Measurements from ENCODE around the gene ZNF275.
"Not testable (repeated sequence)": the region's sequence is repeated elsewhere in the genome, so short reads cannot be mapped to it uniquely, and the experiment has no call there.

The ZNF275 gene

GRCh38 chrX:153387987-153388721 lies 54.2 kb downstream of the ZNF275 start:
- DNase-seq (ENCODE audit: low read depth in 2 of 2), result no peak

GRCh38 chrX:153388722-153389459 lies 54.9 kb downstream of the ZNF275 start:
- DNase-seq (ENCODE audit: low read depth in 2 of 2), result no peak

- DNase-seq (ENCODE audit: low read depth in 2 of 2), result not testable (repeated sequence)
Observed at GRCh38 chrX:153389460-153389768, 55.5 kb downstream of the ZNF275 start.

GRCh38 chrX:153392642-153393321 lies 58.8 kb downstream of the ZNF275 start:
- no peak for DNase-seq (ENCODE audit: low read depth in 2 of 2)

GRCh38 chrX:153394612-153395011 lies 60.7 kb downstream of the ZNF275 start:
- no peak for DNase-seq (ENCODE audit: low read depth in 2 of 2)

GRCh38 chrX:153395613-153396319 lies 61.8 kb downstream of the ZNF275 start:
- no peak for DNase-seq (ENCODE audit: low read depth in 2 of 2)

GRCh38 chrX:153396320-153397195 lies 62.6 kb downstream of the ZNF275 start:
- no peak for DNase-seq (ENCODE audit: low read depth in 2 of 2)

- no peak for DNase-seq (ENCODE audit: low read depth in 2 of 2)
Observed at GRCh38 chrX:153397256-153397960, 63.5 kb downstream of the ZNF275 start.

- DNase-seq (ENCODE audit: low read depth in 2 of 2), result no peak
Observed at GRCh38 chrX:153398275-153398960, 64.5 kb downstream of the ZNF275 start.

- DNase-seq (ENCODE audit: low read depth in 2 of 2), result peak; percentile 51
Observed at GRCh38 chrX:153400146-153401132, 66.5 kb downstream of the ZNF275 start.

- DNase-seq (ENCODE audit: low read depth in 2 of 2), result no peak
Observed at GRCh38 chrX:153401133-153401764, 67.3 kb downstream of the ZNF275 start, which contains the start of gene PNMA6E. Gene PNMA6E, minus strand, starts transcription at chrX:153401350. Its CDS starts 2,501 bp downstream, at chrX:153398849.

Data from stimulated activated CD8-positive, alpha-beta memory T cell treated with anti-CD3 and anti-CD28 coated beads, Interleukin-2, amount 100 ng/mL, for 48 hours (primary cell).